IMR-90 (cell line): ENCODE measurements around the gene SDHB. TPM values are rescaled to one million over a fixed set of nuclear protein-coding genes. Genes with fewer than 3 reads are reported as not detected.

ENCODE experiments used
- ATAC-seq: fragments of 200-7000 bp; cut with Tn5 transposase; 2 replicates; pipeline ENCODE4 v1.9.1; 2020; ENCODE audit warnings: low read depth, mild to moderate bottlenecking, moderate library complexity
- BruUV-seq: library from RNA; stranded (reverse); fragments of 400-500 nt; replicated peaks from 2 replicates; lab custom pipeline; 2021; lab: Mats Ljungman, UMichigan
- CTCF ChIA-PET: fragments of 300-600 bp; formaldehyde crosslinking; extraction: SDS; loops from one replicate; lab custom pipeline; 2021; ENCODE audit warnings: antibody characterized with exemption; lab: Yijun Ruan, JAX
- POLR2A ChIA-PET: fragments of 300-600 bp; sonication (Branson Sonifier 250); formaldehyde crosslinking; loops from one replicate; lab custom pipeline; 2022; ENCODE audit warnings: antibody characterized with exemption; ENCODE audit not compliant: unreplicated experiment; lab: Charles Lee
- DNase-seq: peaks from one replicate; pipeline ENCODE4 v3.0.0; 2013
- H2AFZ ChIP-seq: replicated peaks from 2 replicates; pipeline ENCODE3; 2013; ENCODE audit warnings: low read length, mild to moderate bottlenecking; ENCODE audit not compliant: poor library complexity
- H2AK5ac ChIP-seq: 2 replicates; pipeline ENCODE4 v1.6.1; 2013; ENCODE audit warnings: low read depth, low read length, inconsistent platforms
- H2AK9ac ChIP-seq: replicated peaks from 2 replicates; pipeline ENCODE3; 2013; ENCODE audit warnings: mild to moderate bottlenecking, low read depth, low read length, moderate library complexity; ENCODE audit not compliant: poor library complexity
- H2BK120ac ChIP-seq: 2 replicates; pipeline ENCODE4 v1.6.1; 2013; ENCODE audit warnings: low read depth, low read length, inconsistent platforms
- H2BK15ac ChIP-seq: 3 replicates; pipeline ENCODE4 v1.6.1; 2013; ENCODE audit warnings: low read depth, low read length, inconsistent platforms
- H2BK20ac ChIP-seq: 2 replicates; pipeline ENCODE4 v1.6.1; 2013; ENCODE audit warnings: low read depth, mild to moderate bottlenecking, inconsistent platforms, low read length, moderate library complexity
- H2BK5ac ChIP-seq: 2 replicates; pipeline ENCODE4 v1.6.1; 2013; ENCODE audit warnings: mild to moderate bottlenecking, low read depth, low read length, inconsistent platforms; ENCODE audit not compliant: poor library complexity, severe bottlenecking
- H3K14ac ChIP-seq: replicated peaks from 2 replicates; pipeline ENCODE4 v1.6.1; 2013; ENCODE audit warnings: low read depth, low read length, inconsistent platforms
- H3K18ac ChIP-seq: 2 replicates; pipeline ENCODE4 v1.6.1; 2013; ENCODE audit warnings: low read depth, low read length, control low read depth
- H3K23ac ChIP-seq: 2 replicates; pipeline ENCODE4 v1.6.1; 2013; ENCODE audit warnings: low read depth, low read length, inconsistent platforms
- H3K27ac ChIP-seq: 2 replicates; pipeline ENCODE4 v1.5.1; 2013; ENCODE audit warnings: mild to moderate bottlenecking, control low read depth, low read length; ENCODE audit not compliant: insufficient read depth
- H3K27me3 ChIP-seq: 2 replicates; pipeline ENCODE4 v1.6.1; 2013; ENCODE audit warnings: low read length; ENCODE audit not compliant: control insufficient read depth, insufficient read depth
- H3K36me3 ChIP-seq: 2 replicates; pipeline ENCODE4 v1.6.1; 2013; ENCODE audit warnings: low read length, mixed read lengths; ENCODE audit not compliant: control insufficient read depth, insufficient read depth
- H3K4ac ChIP-seq: 2 replicates; pipeline ENCODE4 v1.6.1; 2013; ENCODE audit warnings: low read depth, low read length, inconsistent platforms
- H3K4me1 ChIP-seq: 2 replicates; pipeline ENCODE4 v1.6.1; 2013; ENCODE audit warnings: low read length, mixed read lengths; ENCODE audit not compliant: control insufficient read depth, insufficient read depth
- H3K4me2 ChIP-seq: 2 replicates; pipeline ENCODE4 v1.6.1; 2013; ENCODE audit warnings: low read depth, mild to moderate bottlenecking, control low read depth, low read length, moderate library complexity
- H3K4me3 ChIP-seq: 2 replicates; pipeline ENCODE4 v1.5.1; 2013; ENCODE audit warnings: low read depth, mild to moderate bottlenecking, control low read depth, low read length, moderate library complexity; ENCODE audit not compliant: insufficient read depth
- H3K56ac ChIP-seq: 2 replicates; pipeline ENCODE4 v1.6.1; 2013; ENCODE audit warnings: low read length, inconsistent platforms; ENCODE audit not compliant: insufficient read depth; ENCODE audit errors: extremely low read depth
- H3K79me1 ChIP-seq, 2 experiments: 2 replicates each; pipeline ENCODE4 v1.6.1; 2013; ENCODE audit warnings: low read length in 2 of 2, inconsistent platforms in 1 of 2, low read depth in 1 of 2
- H3K9ac ChIP-seq: 2 replicates; pipeline ENCODE4 v1.6.1; 2013; ENCODE audit warnings: low read depth, low read length, control low read depth
- H3K9me1 ChIP-seq: 2 replicates; pipeline ENCODE4 v1.6.1; 2013; ENCODE audit warnings: low read length, inconsistent platforms; ENCODE audit not compliant: insufficient read depth
- H3K9me3 ChIP-seq: 2 replicates; pipeline ENCODE4 v1.6.1; 2013; ENCODE audit warnings: low read length; ENCODE audit not compliant: control insufficient read depth, insufficient read depth
- H4K20me1 ChIP-seq: 2 replicates; pipeline ENCODE4 v1.6.1; 2013; ENCODE audit warnings: low read length, inconsistent platforms; ENCODE audit not compliant: insufficient read depth
- H4K5ac ChIP-seq: 2 replicates; pipeline ENCODE4 v1.6.1; 2013; ENCODE audit warnings: mild to moderate bottlenecking, low read depth, low read length, control low read depth
- H4K8ac ChIP-seq, 2 experiments: 2 replicates each; pipeline ENCODE4 v1.6.1; 2013; ENCODE audit warnings: low read depth in 2 of 2, low read length in 2 of 2, control low read depth in 1 of 2, inconsistent platforms in 1 of 2
- H4K91ac ChIP-seq: 2 replicates; pipeline ENCODE4 v1.6.1; 2013; ENCODE audit warnings: low read depth, low read length, inconsistent platforms; ENCODE audit not compliant: insufficient read depth
- BHLHE40 ChIP-seq: fragments of 150-350 bp; IDR thresholded peaks from 2 replicates; pipeline ENCODE4 v1.6.1; 2016; ENCODE audit warnings: mild to moderate bottlenecking, low read depth, low read length
- CEBPB ChIP-seq: IDR thresholded peaks from 2 replicates; pipeline ENCODE4 v1.6.1; 2012; ENCODE audit warnings: low read depth, low read length, improper control_type of control experiment
- CHD1 ChIP-seq: IDR thresholded peaks from 2 replicates; pipeline ENCODE4 v1.6.1; 2012; ENCODE audit warnings: low read depth, low read length, improper control_type of control experiment
- CTCF ChIP-seq: conservative IDR thresholded peaks from 2 replicates; pipeline ENCODE4 v1.5.1; 2012; ENCODE audit warnings: mild to moderate bottlenecking, low read depth, low read length, improper control_type of control experiment
- ELK1 ChIP-seq: fragments of 150-350 bp; IDR thresholded peaks from 2 replicates; pipeline ENCODE4 v1.6.1; 2016; ENCODE audit warnings: low read depth, mild to moderate bottlenecking, low read length, moderate library complexity, borderline replicate concordance
- MAZ ChIP-seq: IDR thresholded peaks from 2 replicates; pipeline ENCODE4 v1.6.1; 2012; ENCODE audit warnings: low read depth, mild to moderate bottlenecking, low read length, improper control_type of control experiment, moderate library complexity, borderline replicate concordance
- MXI1 ChIP-seq: IDR thresholded peaks from 2 replicates; pipeline ENCODE4 v1.6.1; 2012; ENCODE audit warnings: low read depth, mild to moderate bottlenecking, low read length, moderate library complexity, borderline replicate concordance
- POLR2A ChIP-seq: IDR thresholded peaks from 2 replicates; pipeline ENCODE4 v1.6.1; 2012; ENCODE audit warnings: mild to moderate bottlenecking, low read depth, low read length
- RAD21 ChIP-seq: IDR thresholded peaks from 2 replicates; pipeline ENCODE4 v1.6.1; 2012; ENCODE audit warnings: low read length, improper control_type of control experiment
- RCOR1 ChIP-seq: IDR thresholded peaks from 2 replicates; pipeline ENCODE4 v1.6.1; 2012; ENCODE audit warnings: mild to moderate bottlenecking, low read length, improper control_type of control experiment; ENCODE audit not compliant: insufficient replicate concordance
- RFX5 ChIP-seq: IDR thresholded peaks from 2 replicates; pipeline ENCODE4 v1.8.0; 2012; ENCODE audit warnings: low read depth, mild to moderate bottlenecking, low read length, moderate library complexity
- WGBS, 2 experiments: methylation state at CpG; one replicate each; pipeline versions ENCODE4 v1.1.5 to v1.1.7; 2013; ENCODE audit warnings: missing lambda C conversion rate in 2 of 2; ENCODE audit not compliant: insufficient read length in 1 of 2; ENCODE audit errors: extremely low coverage in 2 of 2; 5-methylcytosine and 5-hydroxymethylcytosine counted together
- dilution Hi-C: fragments of 300-500 bp; cut with HindIII; formaldehyde crosslinking; loops from one replicate; pipeline ENCODE4 v1.14.3; 2018; ENCODE audit warnings: low sequenced_read_pairs; ENCODE audit not compliant: unreplicated experiment
- in situ Hi-C: fragments of 300-500 bp; cut with MboI; formaldehyde crosslinking; loops from 3 replicates; pipeline ENCODE4 v1.14.3; 2019; ENCODE audit warnings: low sequenced_read_pairs, inconsistent platforms, mixed read lengths
- intact Hi-C: fragments of 100-400 bp; cut with micrococcal nuclease; formaldehyde crosslinking; loops from 2 replicates; pipeline ENCODE4 v1.10.0; 2022
- polyA plus RNA-seq, 3 experiments: library from polyadenylated mRNA; depleted of rRNA; stranded (reverse); fragments of >200 nt; gene quantifications; 2 replicates each; pipeline ENCODE4 v1.2.3, GENCODE V29; 2012; ENCODE audit warnings: low replicate concordance in 1 of 3
- total RNA-seq: library from RNA; depleted of rRNA; stranded (reverse); fragments of >200 nt; gene quantifications from 2 replicates; pipeline ENCODE4 v1.2.3, GENCODE V29; 2012

The SDHB gene
- total and polyA plus RNA-seq, 2 of the 4 experiments (the other 2 are of a cell fraction), result 122 to 206 TPM

GRCh38 chr1:16970132-16970910, 83.5 kb downstream of the SDHB start (continued):
- TF ChIP-seq RCOR1, result no peak

- BruUV-seq, result no TSS peak
- ChIA-PET POLR2A (no interaction called here), CTCF (no interaction called here)
Observed at GRCh38 chr1:16969651-16970050, 84.2 kb downstream of the SDHB start.

More at GRCh38 chr1:16969651-16970050, 84.2 kb downstream of the SDHB start:
- no peaks in the 10 kb centered on the region for H3K9me1 ChIP-seq
- peaks cover 12% of the 10 kb centered on the region for H4K20me1 ChIP-seq
- H3K4ac ChIP-seq, result no peak overlapping the region
- peaks cover 7% of the 10 kb centered on the region for H3K4me1 ChIP-seq
- H4K5ac ChIP-seq, result no peak overlapping the region
- intact Hi-C loops (no loop called here), in situ Hi-C loops (no loop called here), dilution Hi-C loops (no loop called here)
- H2BK5ac ChIP-seq, result no peak overlapping the region
- no peak overlapping the region for H3K14ac ChIP-seq
- no peak overlapping the region for H3K18ac ChIP-seq
- no peak overlapping the region for H3K23ac ChIP-seq
- H3K9ac ChIP-seq, result no peak overlapping the region
- H2BK20ac ChIP-seq, result no peak overlapping the region
- TF ChIP-seq RAD21 (no peak), CEBPB (no peak), ELK1 (no peak), MXI1 (no peak), BHLHE40 (no peak), POLR2A (no peak), RFX5 (no peak), CTCF (no peak), CHD1 (no peak), MAZ (no peak)
- peaks cover 14% of the 10 kb centered on the region; the same call in 1 of the 2 replicates for H3K36me3 ChIP-seq
- H4K8ac ChIP-seq, result no peak overlapping the region
- no peak overlapping the region for H3K4me3 ChIP-seq
- no peak overlapping the region for H2AFZ ChIP-seq
- no peaks in the 10 kb centered on the region for H3K9me3 ChIP-seq
- H2AK5ac ChIP-seq, result no peak overlapping the region
- no peak overlapping the region for H3K56ac ChIP-seq
- H2BK15ac ChIP-seq, result no peak overlapping the region
- H4K91ac ChIP-seq, result no peak overlapping the region
- no peaks in the 10 kb centered on the region for H3K79me1 ChIP-seq
- ATAC-seq (no peak), DNase-seq (no peak)
- 97% methylated on average over 7 of the region's 12 CpGs; no CpG with 5 or more reads in 1 of the 2 experiments for WGBS, 2 experiments
- H3K27me3 ChIP-seq, result no peaks in the 10 kb centered on the region; the same call in 1 of the 2 replicates
- H3K27ac ChIP-seq, result no peak overlapping the region
- no peak overlapping the region for H2AK9ac ChIP-seq
- no peak overlapping the region for H2BK120ac ChIP-seq
- H3K4me2 ChIP-seq, result no peak overlapping the region
